Amniotic epithelial cell (primary cell): ENCODE results near the gene MIDN.
"Not testable (repeated sequence)": the region's sequence is repeated elsewhere in the genome, so short reads cannot be mapped to it uniquely, and the experiment has no call there.

Source experiments
- DNase-seq: peaks from one replicate; pipeline ENCODE4 v3.0.0-alpha.2; 2010; ENCODE audit warnings: low read depth

MIDN gene

DNA sequence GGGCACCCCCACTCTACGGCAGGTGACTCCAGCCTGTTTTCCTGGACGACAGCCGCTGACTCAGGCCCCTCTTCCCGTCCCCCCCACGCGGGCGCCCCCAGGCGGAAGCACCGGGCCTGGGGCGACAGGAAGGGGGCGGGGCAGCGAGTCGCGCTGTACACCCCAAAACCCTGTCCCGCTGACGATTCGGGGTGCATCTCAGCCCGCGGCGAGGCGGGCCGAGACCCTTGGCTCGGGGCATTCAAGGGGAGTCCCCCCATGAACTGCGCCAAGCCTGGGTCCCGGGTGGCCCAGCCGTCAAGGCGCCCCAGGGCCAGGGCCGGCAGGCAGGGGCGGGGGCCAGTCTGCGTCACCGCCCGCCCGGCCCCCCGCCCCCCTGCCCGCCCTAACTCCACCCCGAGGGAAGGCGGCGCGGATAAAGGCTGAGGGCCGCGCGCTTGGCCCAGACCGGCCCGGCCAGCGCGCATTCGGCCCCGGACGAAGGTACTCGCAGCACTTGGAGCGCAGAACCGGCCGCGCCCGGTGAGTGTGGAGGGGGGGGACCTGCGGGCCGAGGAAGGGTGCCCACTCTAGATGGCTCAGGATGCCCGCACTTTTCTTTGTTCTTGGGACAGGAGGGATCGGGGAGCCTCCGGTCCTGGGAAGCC lies at the start of gene MIDN:
MIDN (plus strand) TSS at position 445 of the 647 bp plus-strand sequence. CDS start 1,714 bp downstream, outside the sequence.
- peak; percentile 85 for DNase-seq

DNA sequence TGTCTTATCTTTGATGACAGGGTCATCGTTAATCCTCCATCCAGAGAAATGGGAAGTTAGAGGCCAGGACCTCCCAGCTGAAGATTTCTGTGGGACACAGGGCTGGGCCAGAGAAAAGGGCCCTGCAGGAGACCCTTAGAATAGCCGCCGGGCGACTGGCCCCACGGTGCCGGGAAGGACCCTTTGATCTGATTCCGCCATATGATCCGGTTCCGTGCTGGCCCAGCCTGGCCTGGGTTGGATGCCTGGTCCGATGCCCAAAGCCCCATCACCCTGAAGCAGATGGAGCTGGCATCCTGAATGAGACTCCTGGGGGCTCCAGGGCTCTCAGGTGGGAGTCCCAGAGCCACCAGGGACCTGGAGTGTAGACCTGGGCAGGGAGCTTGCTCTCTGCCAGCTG lies 48.9 kb upstream of the MIDN start:
- DNase-seq, result no peak

DNA sequence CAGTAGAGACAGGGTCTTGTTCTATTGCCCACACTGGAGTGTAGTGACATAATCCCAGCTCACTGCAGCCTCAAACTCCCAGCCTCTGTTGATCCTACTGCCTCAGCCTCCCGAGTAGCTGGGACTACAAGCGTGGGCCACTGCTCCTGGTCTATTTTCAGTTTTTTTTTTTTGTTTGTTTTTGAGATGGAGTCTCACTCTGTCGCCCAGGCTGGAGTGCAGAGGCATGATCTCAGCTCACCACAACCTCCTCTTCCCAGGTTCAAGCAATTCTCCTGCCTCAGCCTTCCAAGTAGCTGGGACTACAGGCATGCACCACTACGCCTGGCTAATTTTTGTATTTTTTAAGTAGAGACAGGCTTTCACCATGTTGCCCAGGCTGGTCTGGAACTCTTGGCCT lies 47.8 kb upstream of the MIDN start:
- DNase-seq, result not testable (repeated sequence)

DNA sequence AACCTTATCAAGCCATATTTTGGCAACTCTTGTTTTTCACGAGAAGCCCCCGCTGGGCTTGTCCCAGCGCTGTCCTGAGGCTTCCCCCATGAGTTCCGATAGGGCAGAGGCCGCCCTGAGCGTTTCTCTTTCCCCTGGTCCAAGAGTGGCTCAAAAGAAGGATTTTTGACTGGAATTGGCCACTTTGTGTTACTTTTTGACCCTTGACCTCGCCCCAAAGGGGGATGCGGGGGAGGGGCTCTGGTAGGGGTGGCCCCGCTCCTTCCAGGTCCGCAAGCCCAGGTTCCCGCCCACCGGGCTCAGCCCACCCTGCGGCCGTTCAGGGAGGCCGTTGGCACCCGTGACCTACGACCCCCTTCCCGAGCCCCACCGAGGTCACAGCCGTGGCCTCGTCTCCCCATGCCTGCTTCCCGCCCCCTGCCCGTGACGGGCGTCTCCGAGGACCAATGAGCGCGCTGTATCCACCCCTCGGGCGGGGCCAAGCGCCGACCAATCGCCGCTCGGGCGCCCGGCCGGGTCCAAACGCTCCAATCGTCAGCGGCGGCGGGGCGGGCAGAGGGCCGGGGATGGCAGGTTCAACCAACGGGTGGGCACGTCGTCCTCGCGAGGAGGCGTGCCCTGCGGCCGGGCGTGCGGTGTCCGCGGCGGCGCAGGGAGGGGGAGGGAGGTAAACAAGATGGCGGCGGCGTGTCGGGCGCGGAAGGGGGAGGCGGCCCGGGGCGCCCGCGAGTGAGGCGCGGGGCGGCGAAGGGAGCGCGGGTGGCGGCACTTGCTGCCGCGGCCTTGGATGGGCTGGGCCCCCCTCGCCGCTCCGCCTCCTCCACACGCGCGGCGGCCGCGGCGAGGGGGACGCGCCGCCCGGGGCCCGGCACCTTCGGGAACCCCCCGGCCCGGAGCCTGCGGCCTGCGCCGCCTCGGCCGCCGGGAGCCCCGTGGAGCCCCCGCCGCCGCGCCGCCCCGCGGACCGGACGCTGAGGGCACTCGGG lies 43.0 kb upstream of the MIDN start, which contains the start of gene STK11:
STK11 (plus strand) TSS at position 665 of the 986 bp plus-strand sequence. CDS start 1,136 bp downstream, outside the sequence.
- peak; percentile 94 for DNase-seq

DNA sequence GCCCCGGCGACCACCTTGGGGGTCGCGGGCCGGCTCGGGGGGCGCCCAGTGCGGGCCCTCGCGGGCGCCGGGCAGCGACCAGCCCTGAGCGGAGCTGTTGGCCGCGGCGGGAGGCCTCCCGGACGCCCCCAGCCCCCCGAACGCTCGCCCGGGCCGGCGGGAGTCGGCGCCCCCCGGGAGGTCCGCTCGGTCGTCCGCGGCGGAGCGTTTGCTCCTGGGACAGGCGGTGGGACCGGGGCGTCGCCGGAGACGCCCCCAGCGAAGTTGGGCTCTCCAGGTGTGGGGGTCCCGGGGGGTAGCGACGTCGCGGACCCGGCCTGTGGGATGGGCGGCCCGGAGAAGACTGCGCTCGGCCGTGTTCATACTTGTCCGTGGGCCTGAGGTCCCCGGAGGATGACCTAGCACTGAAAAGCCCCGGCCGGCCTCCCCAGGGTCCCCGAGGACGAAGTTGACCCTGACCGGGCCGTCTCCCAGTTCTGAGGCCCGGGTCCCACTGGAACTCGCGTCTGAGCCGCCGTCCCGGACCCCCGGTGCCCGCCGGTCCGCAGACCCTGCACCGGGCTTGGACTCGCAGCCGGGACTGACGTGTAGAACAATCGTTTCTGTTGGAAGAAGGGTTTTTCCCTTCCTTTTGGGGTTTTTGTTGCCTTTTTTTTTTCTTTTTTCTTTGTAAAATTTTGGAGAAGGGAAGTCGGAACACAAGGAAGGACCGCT lies 42.1 kb upstream of the MIDN start:
- DNase-seq, result no peak

DNA sequence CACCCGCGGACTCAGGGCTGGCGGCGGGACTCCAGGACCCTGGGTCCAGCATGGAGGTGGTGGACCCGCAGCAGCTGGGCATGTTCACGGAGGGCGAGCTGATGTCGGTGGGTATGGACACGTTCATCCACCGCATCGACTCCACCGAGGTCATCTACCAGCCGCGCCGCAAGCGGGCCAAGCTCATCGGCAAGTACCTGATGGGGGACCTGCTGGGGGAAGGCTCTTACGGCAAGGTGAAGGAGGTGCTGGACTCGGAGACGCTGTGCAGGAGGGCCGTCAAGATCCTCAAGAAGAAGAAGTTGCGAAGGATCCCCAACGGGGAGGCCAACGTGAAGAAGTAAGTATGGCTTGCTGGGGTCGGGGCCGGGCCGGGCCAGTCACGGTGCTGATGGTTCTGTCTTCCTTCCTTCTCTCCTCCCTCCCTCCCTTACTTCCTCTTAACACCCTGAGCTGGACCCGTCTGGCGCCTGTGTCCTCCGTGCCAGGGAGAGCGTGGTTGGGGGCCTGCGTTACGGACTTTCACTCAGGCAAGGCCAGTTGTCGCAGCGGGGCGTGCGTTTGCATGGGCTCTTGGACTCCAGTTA lies 41.4 kb upstream of the MIDN start:
- peak; percentile 26 for DNase-seq

DNA sequence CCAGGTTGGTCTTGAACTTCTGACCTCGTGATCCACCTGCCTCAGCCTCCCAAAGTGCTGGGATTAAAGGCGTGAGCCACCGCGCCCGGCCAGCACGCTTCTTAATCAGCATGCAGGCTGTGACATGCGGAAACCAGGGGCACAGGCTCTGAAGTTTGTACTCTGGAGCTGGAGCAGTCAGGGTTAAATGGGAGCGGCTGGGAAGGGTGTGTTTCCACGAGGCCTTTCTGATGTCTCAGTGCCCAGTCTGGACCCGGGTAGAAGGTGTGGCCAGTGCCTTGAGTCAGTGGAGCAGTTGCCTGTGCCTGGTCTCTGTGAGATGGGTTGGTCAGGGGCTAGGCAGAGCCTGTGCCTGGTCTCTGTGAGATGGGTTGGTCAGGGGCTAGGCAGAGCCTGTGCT lies 39.6 kb upstream of the MIDN start:
- peak; percentile 47 for DNase-seq

DNA sequence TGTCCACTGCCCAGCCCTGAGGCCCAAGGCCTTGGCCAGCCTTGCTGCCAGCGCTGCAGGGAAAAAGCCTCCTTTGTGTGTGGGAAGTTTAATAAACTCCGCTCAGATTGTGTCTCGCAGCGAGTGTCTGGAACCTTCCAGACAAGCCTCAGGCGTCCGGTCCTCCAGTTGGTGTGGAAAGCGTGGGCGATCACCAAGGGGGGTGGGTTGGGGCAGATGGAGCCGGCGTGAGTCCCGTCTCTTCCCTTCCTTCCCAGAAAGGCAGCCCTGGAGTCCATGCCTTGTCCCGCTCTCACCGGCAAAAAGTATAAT lies 38.2 kb upstream of the MIDN start:
- DNase-seq, result no peak

DNA sequence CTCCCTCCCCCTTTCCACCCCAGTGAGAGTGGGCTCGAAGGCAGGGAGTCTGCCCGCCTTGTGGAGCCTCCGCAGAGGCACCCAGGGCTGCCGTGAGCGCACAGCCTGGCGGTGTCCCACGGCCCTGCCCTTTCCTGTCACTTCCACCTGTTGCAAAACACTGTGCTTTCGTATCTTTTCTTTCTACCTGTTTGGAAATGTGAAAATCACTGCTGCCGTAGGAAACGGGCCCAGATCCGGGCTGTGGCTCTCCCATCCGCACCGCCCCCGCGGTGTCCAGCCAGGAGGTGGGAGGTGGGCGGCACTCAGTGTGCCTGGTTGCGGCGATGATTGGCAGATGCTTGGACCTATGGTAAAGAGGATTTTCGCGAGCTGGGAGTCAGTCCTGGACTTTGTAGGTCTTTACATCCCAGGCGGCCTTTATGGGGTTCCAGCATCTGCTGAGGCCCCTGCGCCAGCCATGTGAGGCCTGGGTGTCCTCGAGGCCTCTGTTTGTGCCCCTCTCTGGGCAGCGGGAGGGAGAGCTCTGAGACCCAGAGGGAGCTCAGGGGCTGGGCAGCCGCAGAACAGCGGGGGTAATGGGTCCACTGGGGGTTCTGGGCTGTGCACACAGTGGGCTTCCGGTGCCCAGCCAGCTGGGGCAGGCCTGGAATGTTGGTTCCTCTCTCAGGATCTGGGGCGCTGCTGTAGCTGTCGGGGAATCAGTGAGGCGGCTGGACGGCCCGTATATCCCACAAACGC lies 36.7 kb upstream of the MIDN start:
- peak; percentile 86 for DNase-seq

DNA sequence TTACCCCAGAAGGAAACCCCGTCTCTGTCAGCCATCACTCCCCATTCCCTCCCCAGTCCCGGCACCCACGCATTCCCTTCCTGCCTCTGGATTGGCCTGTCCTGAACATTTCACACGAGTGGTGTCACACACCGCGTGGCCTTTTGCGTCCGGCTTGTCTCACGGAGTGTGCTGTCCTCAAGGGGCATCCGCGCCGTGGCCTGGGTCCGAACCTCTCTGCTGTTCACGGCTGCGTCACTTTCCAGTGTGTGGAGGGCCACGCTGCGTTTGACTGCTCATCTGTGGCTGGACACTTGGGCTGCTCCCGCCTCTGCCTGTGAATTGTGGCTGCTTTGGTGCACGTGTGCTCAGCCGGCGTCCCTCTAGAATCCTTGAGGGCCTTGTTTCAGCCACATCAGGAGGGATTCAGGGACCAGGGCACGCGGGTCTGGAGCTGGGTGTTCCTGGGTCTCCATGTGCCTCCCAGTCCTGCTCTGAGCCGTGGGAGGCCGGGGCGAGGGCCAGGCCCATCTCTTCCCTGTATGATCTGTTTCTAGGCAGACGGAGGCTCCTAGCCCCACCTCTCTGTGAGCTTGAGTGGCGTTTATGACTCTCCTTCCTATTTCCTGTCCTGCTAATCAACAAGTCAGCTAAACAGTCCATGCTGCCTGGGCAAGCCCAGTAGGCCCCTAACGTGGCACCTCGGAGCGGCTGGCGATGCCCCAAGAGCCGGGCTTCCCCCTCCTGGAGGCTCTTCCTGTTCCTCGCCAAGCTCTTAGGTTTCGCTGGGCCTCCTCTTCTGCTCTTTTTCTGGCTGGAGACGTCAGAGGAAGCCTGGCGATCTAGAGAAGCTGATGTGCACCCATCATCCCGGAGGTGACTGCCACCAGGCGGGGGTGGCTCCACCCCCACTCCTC lies 34.7 kb upstream of the MIDN start:
- peak; percentile 90 for DNase-seq

DNA sequence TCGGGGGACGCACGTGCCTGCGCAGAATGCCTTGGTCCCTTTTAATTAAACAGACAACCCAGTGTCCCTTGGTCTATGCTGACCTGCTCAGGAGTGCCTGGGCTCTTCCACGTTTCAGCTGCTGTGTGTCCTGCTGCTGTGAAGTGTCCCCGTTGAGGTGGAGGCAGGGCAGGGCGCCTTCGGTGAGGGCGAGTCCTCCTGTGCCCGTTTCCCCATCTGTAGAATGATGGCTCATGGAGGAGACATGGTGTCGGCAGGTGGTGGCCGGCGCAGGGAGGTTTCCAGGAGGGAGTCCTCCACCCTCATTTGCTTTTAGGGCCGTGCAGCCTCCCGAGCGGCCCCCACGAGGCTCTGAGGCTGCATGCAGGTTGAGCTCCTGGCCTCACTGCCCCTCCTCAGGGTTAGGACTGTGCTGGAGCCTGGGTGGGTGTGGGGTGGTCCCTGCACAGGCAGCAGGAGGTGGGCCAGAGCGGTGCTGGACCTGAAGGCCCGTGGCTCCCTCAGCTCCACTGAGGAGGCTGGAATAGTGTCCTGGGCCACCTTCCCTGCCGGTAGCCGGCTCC lies 34.0 kb upstream of the MIDN start:
- no peak for DNase-seq

DNA sequence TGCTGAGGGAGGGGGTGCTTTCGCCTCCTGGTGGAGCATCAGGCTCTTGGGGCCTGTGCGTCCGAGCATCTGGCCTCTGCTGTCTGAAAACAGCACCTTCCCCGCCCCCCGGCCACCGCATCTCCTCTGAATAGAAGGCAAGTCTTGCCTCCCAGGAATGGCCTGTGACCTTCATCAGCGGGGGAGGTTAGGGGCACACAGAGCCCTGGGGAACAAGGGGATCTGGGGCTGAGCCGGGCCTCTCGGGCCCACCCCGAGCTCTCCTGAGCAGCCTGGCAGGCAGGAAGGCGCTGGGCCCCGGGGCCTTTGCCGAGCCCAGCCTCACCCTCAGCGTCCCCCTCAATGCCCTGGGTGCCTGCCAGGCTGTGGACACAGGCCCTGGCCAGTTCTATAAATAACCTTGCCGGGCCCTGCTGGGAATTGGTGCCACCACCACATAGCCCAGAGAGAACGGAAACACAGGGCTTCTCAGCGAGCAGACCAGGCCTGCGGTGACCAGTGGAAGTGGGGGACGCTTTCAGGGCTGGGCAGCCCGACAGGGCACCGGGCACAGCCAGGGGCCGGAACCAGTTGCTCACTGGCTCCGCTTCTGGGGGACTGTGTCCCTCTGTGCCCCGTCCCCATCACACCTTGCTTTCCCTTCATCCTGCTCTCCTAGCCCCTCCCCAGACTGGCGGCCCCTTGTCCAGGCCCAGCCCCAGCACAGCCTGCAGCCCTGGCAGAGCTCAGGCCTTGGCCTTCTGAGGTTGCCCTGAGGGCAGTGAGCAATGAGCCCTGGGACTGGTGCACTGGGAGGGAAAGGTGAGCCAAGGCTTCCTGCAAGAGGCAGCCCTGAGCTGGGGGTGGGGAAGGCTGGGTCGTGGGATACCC lies 33.3 kb upstream of the MIDN start:
- DNase-seq, result no peak

DNA sequence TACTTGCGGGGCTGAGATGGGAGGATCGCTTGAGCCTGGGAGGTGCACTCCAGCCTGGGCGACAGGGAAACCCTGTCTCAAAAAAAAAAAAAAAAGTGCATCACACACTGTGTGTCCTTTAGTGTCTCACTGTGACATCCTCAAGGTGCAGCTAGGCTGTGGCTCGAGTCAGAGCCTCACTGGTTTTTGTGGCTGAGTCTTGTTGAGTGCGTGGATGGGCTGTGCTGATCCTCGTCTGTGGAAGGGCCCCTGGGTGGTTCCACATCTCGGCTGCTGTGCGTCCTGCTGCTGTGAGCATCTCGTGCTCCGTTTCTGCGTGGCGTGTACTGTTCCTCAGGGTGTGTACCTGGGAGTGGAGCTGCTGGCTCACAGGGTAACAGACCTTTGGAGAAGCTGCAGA lies 31.6 kb upstream of the MIDN start:
- no peak for DNase-seq

DNA sequence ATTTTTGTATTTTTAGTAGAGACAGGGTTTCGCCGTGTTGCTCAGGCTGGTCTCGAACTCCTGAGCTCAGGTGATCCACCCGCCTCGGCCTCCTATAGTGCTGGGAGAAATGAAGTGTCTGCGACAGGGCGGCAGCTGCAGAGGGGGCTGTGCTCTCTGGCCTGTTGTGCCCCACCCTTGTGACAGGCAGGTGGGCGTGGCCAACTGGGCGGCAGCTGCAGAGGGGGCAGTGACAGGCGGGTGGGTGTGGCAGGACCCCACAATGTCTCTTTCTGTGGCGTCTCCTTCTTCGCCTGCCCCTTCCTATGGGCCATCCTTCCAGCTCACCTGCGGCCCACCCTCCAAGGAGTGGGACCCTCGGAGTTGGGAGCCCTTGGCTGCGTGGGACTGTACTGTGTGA lies 31.0 kb upstream of the MIDN start:
- no peak for DNase-seq

DNA sequence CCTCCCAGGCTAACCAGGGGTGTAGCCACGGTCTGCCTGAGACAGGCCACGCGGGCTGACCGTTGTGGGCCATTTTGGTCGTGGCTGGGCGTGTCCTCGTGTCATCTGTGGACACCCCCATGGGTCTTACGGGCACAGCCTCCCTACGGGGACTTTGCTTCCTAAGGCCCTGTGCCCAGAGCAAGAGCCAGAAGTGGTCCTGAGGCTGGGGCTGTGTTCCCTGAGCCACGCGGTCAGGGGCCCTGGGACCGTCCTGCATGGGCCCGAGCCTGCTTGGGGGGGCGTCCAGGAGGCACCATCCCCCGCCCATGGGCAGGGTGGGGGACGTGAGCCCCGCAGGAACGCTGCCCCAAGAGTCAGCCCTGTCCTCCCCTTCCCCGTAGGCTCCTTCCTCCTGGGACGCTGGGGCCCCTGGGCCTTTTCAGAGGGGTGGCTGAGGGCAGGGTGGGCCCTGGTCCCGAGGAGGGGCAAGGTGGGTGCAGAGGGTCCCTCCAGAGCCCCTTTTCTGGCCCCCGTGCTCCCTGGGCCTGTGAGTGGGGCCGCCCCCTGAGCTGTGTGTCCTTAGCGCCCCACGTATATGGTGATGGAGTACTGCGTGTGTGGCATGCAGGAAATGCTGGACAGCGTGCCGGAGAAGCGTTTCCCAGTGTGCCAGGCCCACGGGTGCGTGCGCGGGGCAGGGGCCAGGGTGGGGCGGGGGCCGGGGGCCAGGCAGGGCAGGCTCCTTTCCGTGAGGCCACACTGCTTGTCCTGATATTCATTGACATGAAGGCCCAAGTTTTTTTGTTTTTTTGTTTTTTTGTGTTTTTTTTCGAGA lies 29.4 kb upstream of the MIDN start:
- no peak for DNase-seq

DNA sequence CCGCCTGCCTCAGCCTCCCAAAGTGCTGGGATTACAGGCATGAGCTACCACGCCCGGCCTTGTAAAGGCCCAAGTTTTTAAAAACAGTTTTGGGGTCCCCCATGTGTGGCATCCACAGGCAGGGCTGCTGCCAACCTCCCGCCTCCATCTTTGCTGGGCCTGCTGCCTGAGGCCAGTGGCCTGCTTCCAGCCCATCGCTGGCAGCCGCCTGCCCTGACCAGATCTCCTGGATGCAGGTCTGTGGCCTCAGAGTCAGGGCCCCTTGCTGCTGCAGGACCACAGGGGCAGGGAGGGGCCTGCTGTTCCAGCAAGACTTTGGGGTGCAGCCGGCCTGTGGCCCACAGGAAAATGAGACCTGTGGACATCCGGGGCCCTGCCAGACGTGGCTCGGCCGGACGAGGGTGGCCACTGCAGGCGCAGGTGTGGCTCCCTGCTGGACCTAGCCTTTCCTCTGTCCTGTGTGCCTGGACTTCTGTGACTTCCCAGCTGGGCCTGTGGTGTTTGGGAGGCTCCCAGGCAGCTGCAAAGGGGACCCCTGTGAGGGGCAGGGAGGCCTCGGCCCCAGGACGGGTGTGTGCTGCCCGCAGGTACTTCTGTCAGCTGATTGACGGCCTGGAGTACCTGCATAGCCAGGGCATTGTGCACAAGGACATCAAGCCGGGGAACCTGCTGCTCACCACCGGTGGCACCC lies 28.5 kb upstream of the MIDN start:
- DNase-seq, result no peak

DNA sequence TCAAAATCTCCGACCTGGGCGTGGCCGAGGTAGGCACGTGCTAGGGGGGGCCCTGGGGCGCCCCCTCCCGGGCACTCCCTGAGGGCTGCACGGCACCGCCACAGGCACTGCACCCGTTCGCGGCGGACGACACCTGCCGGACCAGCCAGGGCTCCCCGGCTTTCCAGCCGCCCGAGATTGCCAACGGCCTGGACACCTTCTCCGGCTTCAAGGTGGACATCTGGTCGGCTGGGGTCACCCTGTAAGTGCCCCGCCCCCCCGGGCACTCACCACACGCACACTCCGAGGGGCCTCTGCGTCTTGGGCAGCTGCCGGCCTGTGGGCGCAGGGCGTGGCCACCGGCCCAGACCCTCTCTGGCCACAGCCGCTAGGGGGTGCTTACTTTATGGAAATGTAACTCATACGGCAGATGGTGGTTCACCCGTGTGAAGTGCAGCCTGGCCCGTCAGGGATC lies 27.9 kb upstream of the MIDN start:
- DNase-seq, result no peak
